Loucy (cell line): Measurements from ENCODE around the gene C2CD5.

Experiments
- H2AFZ ChIP-seq: fragments of 200-600 bp; sonication (generic); 2 replicates; pipeline ENCODE4 v1.6.0; 2016; ENCODE audit warnings: antibody characterized with exemption, mild to moderate bottlenecking, low read length, moderate library complexity
- H3F3A ChIP-seq: fragments of 200-600 bp; 2 replicates; pipeline ENCODE4 v1.6.0; 2016; ENCODE audit warnings: antibody characterized with exemption, low read depth, mild to moderate bottlenecking
- H3K27me3 ChIP-seq: fragments of 200-600 bp; sonication (generic); 2 replicates; pipeline ENCODE4 v1.6.1; 2014; ENCODE audit warnings: low read length, mild to moderate bottlenecking; ENCODE audit not compliant: insufficient read depth, poor library complexity, severe bottlenecking
- H3K36me3 ChIP-seq: fragments of 200-600 bp; sonication (generic); 2 replicates; pipeline ENCODE4 v1.6.1; 2016; ENCODE audit warnings: low read length; ENCODE audit not compliant: insufficient read depth
- H3K4me1 ChIP-seq: fragments of 200-600 bp; sonication (generic); 2 replicates; pipeline ENCODE4 v1.5.1; 2014; ENCODE audit warnings: low read length, mild to moderate bottlenecking; ENCODE audit not compliant: insufficient read depth, poor library complexity, severe bottlenecking
- H3K4me2 ChIP-seq: fragments of 200-600 bp; sonication (generic); 2 replicates; pipeline ENCODE4 v1.6.0; 2014; ENCODE audit warnings: antibody characterized with exemption, low read length, low read depth, mild to moderate bottlenecking; ENCODE audit not compliant: poor library complexity, severe bottlenecking
- H3K4me3 ChIP-seq: fragments of 200-600 bp; sonication (generic); 2 replicates; pipeline ENCODE4 v1.5.1; 2014; ENCODE audit warnings: low read length, mild to moderate bottlenecking, mixed read lengths; ENCODE audit not compliant: poor library complexity, severe bottlenecking
- H3K79me2 ChIP-seq: fragments of 200-600 bp; sonication (generic); 2 replicates; pipeline ENCODE4 v1.6.1; 2014; ENCODE audit warnings: low read length; ENCODE audit not compliant: insufficient read depth
- H3K9ac ChIP-seq: fragments of 200-600 bp; sonication (generic); 2 replicates; pipeline ENCODE4 v1.6.0; 2014; ENCODE audit warnings: mild to moderate bottlenecking, low read depth, low read length, moderate library complexity; ENCODE audit not compliant: poor library complexity, severe bottlenecking
- H3K9me2 ChIP-seq: fragments of 200-600 bp; sonication (generic); replicated peaks from 2 replicates; pipeline ENCODE4 v1.6.1; 2016; ENCODE audit warnings: low read depth, low read length, mixed read lengths
- H3K9me3 ChIP-seq: fragments of 200-600 bp; sonication (generic); 2 replicates; pipeline ENCODE4 v1.6.1; 2014; ENCODE audit warnings: mild to moderate bottlenecking, antibody characterized with exemption, low read length, low read depth; ENCODE audit not compliant: insufficient read depth
- H4K20me1 ChIP-seq: fragments of 200-600 bp; sonication (generic); 2 replicates; pipeline ENCODE4 v1.6.0; 2014; ENCODE audit warnings: antibody characterized with exemption, low read length, mild to moderate bottlenecking; ENCODE audit not compliant: insufficient read depth, poor library complexity, severe bottlenecking
- CTCF ChIP-seq: fragments of 200-600 bp; sonication (generic); conservative IDR thresholded peaks from 2 replicates; pipeline ENCODE4 v1.5.1; 2014; ENCODE audit warnings: mild to moderate bottlenecking, antibody characterized with exemption, low read length
- EZH2phosphoT487 ChIP-seq: fragments of 200-600 bp; IDR thresholded peaks from 2 replicates; pipeline ENCODE4 v1.6.1; 2018; ENCODE audit warnings: antibody characterized with exemption, mild to moderate bottlenecking, moderate library complexity, borderline replicate concordance

Gene C2CD5

GRCh38 chr12:22458298-22458937 lies 85.9 kb downstream of the C2CD5 start:
- no peak overlapping the region for H3K4me2 ChIP-seq
- H3K9me3 ChIP-seq = no peaks in the 10 kb centered on the region
- H3K4me3 ChIP-seq = no peak overlapping the region
- TF ChIP-seq CTCF (no peak), EZH2phosphoT487 (no peak)
- H3K36me3 ChIP-seq = peaks cover 11% of the 10 kb centered on the region; the same call in 1 of the 2 replicates
- H3K79me2 ChIP-seq = no peaks in the 10 kb centered on the region
- H2AFZ ChIP-seq = no peak overlapping the region
- no peaks in the 10 kb centered on the region for H3K4me1 ChIP-seq
- no peaks in the 10 kb centered on the region for H4K20me1 ChIP-seq
- no peak overlapping the region for H3K9ac ChIP-seq
- H3K27me3 ChIP-seq = no peaks in the 10 kb centered on the region
- no peaks in the 10 kb centered on the region for H3F3A ChIP-seq
- no peaks in the 10 kb centered on the region for H3K9me2 ChIP-seq

- peaks cover 12% of the 10 kb centered on the region; the same call in 1 of the 2 replicates for H3K36me3 ChIP-seq
- H3K9me2 ChIP-seq = no peaks in the 10 kb centered on the region
- H3K27me3 ChIP-seq = no peaks in the 10 kb centered on the region
- H2AFZ ChIP-seq = no peak overlapping the region
- no peaks in the 10 kb centered on the region for H3K79me2 ChIP-seq
- no peaks in the 10 kb centered on the region for H3F3A ChIP-seq
- H4K20me1 ChIP-seq = no peaks in the 10 kb centered on the region
- TF ChIP-seq CTCF = no peak
- TF ChIP-seq EZH2phosphoT487 = no peak
- H3K9ac ChIP-seq = no peak overlapping the region
- no peak overlapping the region for H3K4me2 ChIP-seq
- H3K4me3 ChIP-seq = no peak overlapping the region
- H3K9me3 ChIP-seq = no peaks in the 10 kb centered on the region
- H3K4me1 ChIP-seq = no peaks in the 10 kb centered on the region
Measured at GRCh38 chr12:22457085-22457484, 87.3 kb downstream of the C2CD5 start.

GRCh38 chr12:22453511-22453910 lies 90.8 kb downstream of the C2CD5 start:
- Histone ChIP-seq H4K20me1 (no peaks in the 10 kb centered on the region), H3K4me2 (no peak overlapping the region), H3K9me3 (no peaks in the 10 kb centered on the region), H3K79me2 (no peaks in the 10 kb centered on the region), H3K4me3 (no peak overlapping the region), H3K9me2 (no peaks in the 10 kb centered on the region), H3K4me1 (no peaks in the 10 kb centered on the region), H3K27me3 (no peaks in the 10 kb centered on the region), H3K9ac (no peak overlapping the region), H2AFZ (no peak overlapping the region), H3K36me3 (peaks cover 9% of the 10 kb centered on the region; the same call in 1 of the 2 replicates), H3F3A (no peaks in the 10 kb centered on the region)
- no peak for TF ChIP-seq EZH2phosphoT487
- no peak for TF ChIP-seq CTCF
